DOHH2 (cell line): ENCODE data around the gene SLAMF7.

Experiments used
- CTCF ChIP-seq: fragments of 200-600 bp; sonication (generic); IDR thresholded peaks from one replicate; pipeline ENCODE4 v1.5.1; 2014; ENCODE audit warnings: antibody characterized with exemption, mild to moderate bottlenecking, low read depth, low read length; ENCODE audit not compliant: poor library complexity, severe bottlenecking
- EZH2phosphoT487 ChIP-seq: fragments of 200-600 bp; sonication (generic); IDR thresholded peaks from 2 replicates; pipeline ENCODE4 v1.6.1; 2017; ENCODE audit warnings: borderline replicate concordance, mild to moderate bottlenecking, antibody characterized with exemption, low read length, moderate library complexity, mixed read lengths

GRCh38 chr1:160800142-160800541 is 61.1 kb downstream of the SLAMF7 start:
- no peak for TF ChIP-seq CTCF
- no peak for TF ChIP-seq EZH2phosphoT487
